A673 (cell line): Measurements from ENCODE around the gene ARHGAP44. TPM values are rescaled to one million over a fixed set of nuclear protein-coding genes. Genes with fewer than 3 reads are reported as not detected.

Experiments used
- BruUV-seq: library from RNA; stranded (reverse); fragments of 400-500 nt; replicated peaks from 2 replicates; lab custom pipeline; 2021; lab: Mats Ljungman, UMichigan
- CTCF ChIA-PET: fragments of 300-600 bp; sonication (Branson Sonifier 250); formaldehyde crosslinking; loops from one replicate; lab custom pipeline; 2022; ENCODE audit warnings: antibody characterized with exemption; lab: Charles Lee
- POLR2A ChIA-PET: fragments of 300-600 bp; sonication (Branson Sonifier 250); formaldehyde crosslinking; loops from one replicate; lab custom pipeline; 2022; ENCODE audit warnings: antibody characterized with exemption; ENCODE audit not compliant: low non-redundant PET; lab: Charles Lee
- DNase-seq: peaks from one replicate; pipeline ENCODE4 v3.0.0-alpha.2; 2015; ENCODE audit warnings: low spot score
- H3K27ac ChIP-seq: fragments of 200-600 bp; sonication (generic); 2 replicates; pipeline ENCODE4 v1.5.1; 2016; ENCODE audit warnings: mixed run types, low read depth, mild to moderate bottlenecking, mixed read lengths, antibody characterized with exemption, low read length; ENCODE audit not compliant: poor library complexity, severe bottlenecking
- H3K27me3 ChIP-seq: fragments of 200-600 bp; sonication (generic); replicated peaks from 2 replicates; pipeline ENCODE4 v1.6.1; 2017; ENCODE audit warnings: mixed run types, low read depth, mild to moderate bottlenecking, mixed read lengths, antibody characterized with exemption, low read length; ENCODE audit not compliant: insufficient read depth, poor library complexity
- H3K36me3 ChIP-seq: fragments of 200-600 bp; sonication (generic); 2 replicates; pipeline ENCODE4 v1.6.1; 2016; ENCODE audit warnings: mixed run types, mild to moderate bottlenecking, mixed read lengths, antibody characterized with exemption, low read length; ENCODE audit not compliant: insufficient read depth, poor library complexity, severe bottlenecking
- H3K4me1 ChIP-seq: fragments of 200-600 bp; sonication (generic); 2 replicates; pipeline ENCODE4 v1.6.1; 2017; ENCODE audit warnings: mixed run types, mild to moderate bottlenecking, mixed read lengths, antibody characterized with exemption, low read length; ENCODE audit not compliant: insufficient read depth, poor library complexity, severe bottlenecking
- H3K4me3 ChIP-seq: fragments of 200-600 bp; sonication (generic); 2 replicates; pipeline ENCODE4 v1.5.1; 2016; ENCODE audit warnings: low read depth, mixed run types, mild to moderate bottlenecking, mixed read lengths, low read length; ENCODE audit not compliant: poor library complexity, severe bottlenecking
- H3K9me3 ChIP-seq: fragments of 200-600 bp; sonication (generic); 2 replicates; pipeline ENCODE4 v1.6.1; 2016; ENCODE audit warnings: mixed run types, low read depth, mild to moderate bottlenecking, mixed read lengths, antibody characterized with exemption, low read length; ENCODE audit not compliant: poor library complexity, severe bottlenecking
- EZH2 ChIP-seq: fragments of 200-600 bp; sonication (generic); IDR thresholded peaks from 2 replicates; pipeline ENCODE4 v1.6.1; 2017; ENCODE audit warnings: borderline replicate concordance, low read depth, mild to moderate bottlenecking, mixed read lengths, antibody characterized with exemption, low read length; ENCODE audit not compliant: poor library complexity, severe bottlenecking
- intact Hi-C: fragments of 100-400 bp; cut with micrococcal nuclease; formaldehyde crosslinking; loops from one replicate; pipeline ENCODE4 v1.10.0; 2022; ENCODE audit not compliant: unreplicated experiment
- total RNA-seq: library from RNA; stranded (reverse); gene quantifications from 2 replicates; pipeline ENCODE4 v1.2.3, GENCODE V29; 2021
- TF ChIP-seq, protein P1 (sequence below): fragments of 300-800, 200-600 bp; sonication (generic); conservative IDR thresholded peaks from 2 replicates; pipeline ENCODE4 v1.5.1; 2017; ENCODE audit warnings: low read depth, mild to moderate bottlenecking, antibody characterized with exemption, low read length, moderate library complexity, mixed read lengths

ARHGAP44 gene
- total RNA-seq, 1 experiment from 2014 or later: 0.49 TPM

DNA sequence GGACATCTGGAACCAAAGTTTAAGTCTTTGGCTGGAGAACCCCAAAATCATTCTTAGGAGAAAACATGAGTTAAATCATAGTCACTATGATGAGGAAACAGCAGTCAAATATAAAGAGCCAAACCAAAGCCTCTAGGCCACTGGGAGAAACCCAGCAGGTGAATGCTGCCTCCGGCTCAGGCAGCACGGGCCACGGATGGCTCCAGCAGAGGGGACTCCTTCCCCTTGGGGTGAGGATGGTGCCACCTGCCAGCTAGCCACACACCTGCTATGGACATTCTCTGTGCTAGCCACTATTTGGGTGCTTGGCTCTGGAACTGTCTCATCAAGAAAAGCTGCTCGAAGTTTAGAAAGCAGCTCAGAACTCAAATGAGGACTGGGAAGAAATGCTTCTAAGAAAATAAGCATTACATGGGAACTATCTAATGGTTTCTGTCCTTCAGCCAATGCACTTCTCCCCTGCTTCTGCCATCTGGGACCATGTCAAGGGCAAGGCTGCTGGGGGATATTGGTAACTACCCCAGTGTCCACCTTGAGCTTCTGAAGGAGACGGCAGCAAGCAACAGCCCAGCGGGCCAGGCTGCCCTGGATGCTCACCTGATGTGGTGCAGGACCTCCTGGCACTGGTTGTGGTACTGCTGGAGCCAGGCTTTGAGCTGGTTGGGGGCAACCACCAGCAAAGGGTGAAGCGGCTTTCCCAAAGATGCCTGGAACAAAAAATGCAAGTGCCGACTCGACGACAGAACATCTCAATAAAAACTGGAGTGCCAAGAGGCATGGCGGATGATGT lies 206.0 kb downstream of the ARHGAP44 start:
- no peak overlapping the region for H3K27ac ChIP-seq
- TF ChIP-seq, protein P1, sequence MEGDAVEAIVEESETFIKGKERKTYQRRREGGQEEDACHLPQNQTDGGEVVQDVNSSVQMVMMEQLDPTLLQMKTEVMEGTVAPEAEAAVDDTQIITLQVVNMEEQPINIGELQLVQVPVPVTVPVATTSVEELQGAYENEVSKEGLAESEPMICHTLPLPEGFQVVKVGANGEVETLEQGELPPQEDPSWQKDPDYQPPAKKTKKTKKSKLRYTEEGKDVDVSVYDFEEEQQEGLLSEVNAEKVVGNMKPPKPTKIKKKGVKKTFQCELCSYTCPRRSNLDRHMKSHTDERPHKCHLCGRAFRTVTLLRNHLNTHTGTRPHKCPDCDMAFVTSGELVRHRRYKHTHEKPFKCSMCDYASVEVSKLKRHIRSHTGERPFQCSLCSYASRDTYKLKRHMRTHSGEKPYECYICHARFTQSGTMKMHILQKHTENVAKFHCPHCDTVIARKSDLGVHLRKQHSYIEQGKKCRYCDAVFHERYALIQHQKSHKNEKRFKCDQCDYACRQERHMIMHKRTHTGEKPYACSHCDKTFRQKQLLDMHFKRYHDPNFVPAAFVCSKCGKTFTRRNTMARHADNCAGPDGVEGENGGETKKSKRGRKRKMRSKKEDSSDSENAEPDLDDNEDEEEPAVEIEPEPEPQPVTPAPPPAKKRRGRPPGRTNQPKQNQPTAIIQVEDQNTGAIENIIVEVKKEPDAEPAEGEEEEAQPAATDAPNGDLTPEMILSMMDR: no peak
- no peak for TF ChIP-seq EZH2
- no peak overlapping the region for H3K4me3 ChIP-seq
- ChIA-PET CTCF (no interaction called here), POLR2A (no interaction called here)
- no TSS peak for BruUV-seq
- no peaks in the 10 kb centered on the region for H3K27me3 ChIP-seq
- peaks cover 60% of the 10 kb centered on the region for H3K36me3 ChIP-seq
- no peak for DNase-seq
- intact Hi-C loops: no loop called here
- no peaks in the 10 kb centered on the region for H3K9me3 ChIP-seq
- H3K4me1 ChIP-seq: no peaks in the 10 kb centered on the region

DNA sequence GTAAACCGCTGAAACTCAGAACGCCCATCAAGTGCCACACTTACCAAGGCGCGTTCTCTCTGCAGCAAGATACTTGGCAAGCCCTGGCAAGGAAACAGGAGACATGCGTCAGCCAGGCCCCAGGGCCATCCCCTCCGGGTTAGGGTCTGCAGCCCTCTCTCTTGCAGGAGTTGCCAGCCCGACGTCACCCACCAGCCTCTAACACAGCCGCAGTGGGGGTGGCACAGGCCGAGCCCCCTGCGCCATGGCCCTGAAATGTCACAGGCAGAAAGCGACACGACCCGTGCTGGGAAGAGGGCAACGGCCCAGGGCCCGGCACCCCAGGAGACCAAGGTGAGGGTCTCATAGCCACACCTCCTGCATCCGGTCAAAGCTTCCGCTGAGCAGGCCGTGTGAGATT lies 206.6 kb downstream of the ARHGAP44 start:
- CTCF ChIA-PET: no interaction called here
- intact Hi-C loops: no loop called here
- TF ChIP-seq, protein P1: no peak
- no peak for TF ChIP-seq EZH2
- no TSS peak for BruUV-seq
- peaks cover 64% of the 10 kb centered on the region for H3K36me3 ChIP-seq
- H3K4me3 ChIP-seq: no peak overlapping the region
- POLR2A ChIA-PET: no interaction called here
- H3K4me1 ChIP-seq: no peaks in the 10 kb centered on the region
- no peaks in the 10 kb centered on the region for H3K27me3 ChIP-seq
- no peak overlapping the region for H3K27ac ChIP-seq
- DNase-seq: no peak
- no peaks in the 10 kb centered on the region for H3K9me3 ChIP-seq

DNA sequence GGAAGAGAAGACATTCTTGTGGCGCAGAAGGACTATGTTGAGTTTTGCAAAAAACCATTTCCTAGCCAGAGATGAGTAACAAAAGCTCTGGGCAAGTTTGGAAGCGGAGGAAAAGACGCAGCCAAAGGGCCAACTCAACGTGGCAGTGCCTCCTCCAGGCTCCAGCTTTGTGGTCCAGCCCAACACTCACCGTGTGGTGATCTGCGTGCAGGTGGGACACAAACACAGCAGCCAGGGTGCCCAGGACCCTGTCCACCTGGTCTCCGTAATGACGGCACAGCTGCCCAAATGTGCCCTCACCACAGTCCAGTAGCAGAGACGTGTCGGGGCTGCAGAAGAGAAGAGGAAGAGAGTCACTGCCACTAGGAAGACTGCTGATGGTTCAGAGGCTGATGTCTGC lies 207.1 kb downstream of the ARHGAP44 start:
- no TSS peak for BruUV-seq
- no peak for TF ChIP-seq EZH2
- TF ChIP-seq, protein P1: no peak
- H3K27me3 ChIP-seq: no peaks in the 10 kb centered on the region
- peaks cover 64% of the 10 kb centered on the region for H3K36me3 ChIP-seq
- no peaks in the 10 kb centered on the region for H3K9me3 ChIP-seq
- H3K4me3 ChIP-seq: no peak overlapping the region
- ChIA-PET POLR2A (no interaction called here), CTCF (no interaction called here)
- H3K4me1 ChIP-seq: no peaks in the 10 kb centered on the region
- DNase-seq: no peak
- no peak overlapping the region for H3K27ac ChIP-seq
- intact Hi-C loops: no loop called here
